ENCODE measurements around the gene HDAC9.

The HDAC9 gene

DNA sequence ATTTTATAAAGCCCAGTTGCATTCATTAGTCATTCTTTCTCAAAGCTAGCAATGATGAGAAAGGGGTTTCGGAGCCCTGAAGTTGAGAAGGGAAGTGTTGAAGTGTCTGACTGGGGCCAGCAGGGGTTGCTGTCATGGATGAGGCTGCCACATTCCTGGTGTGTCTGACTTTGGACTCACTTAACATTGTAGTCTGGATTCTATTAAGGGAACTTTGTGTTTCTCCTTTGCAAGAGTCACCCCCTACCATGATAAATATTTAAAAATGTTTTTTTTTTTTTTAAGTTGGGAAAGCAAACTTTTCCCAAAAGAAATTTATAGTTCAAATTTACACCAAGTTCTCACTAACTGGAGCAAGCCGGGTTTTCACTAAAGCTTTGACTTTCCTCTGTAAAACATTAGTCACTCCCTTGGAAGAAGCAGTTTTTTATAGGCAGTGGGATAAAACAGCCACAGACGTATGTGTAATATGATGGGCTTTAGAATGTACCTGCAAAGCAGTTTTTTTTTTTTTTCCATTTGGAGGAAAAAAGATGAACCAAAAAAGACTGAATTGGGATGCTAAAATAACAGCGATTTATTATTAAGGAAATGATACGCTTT is 378.3 kb downstream of the HDAC9 start:
- no peak for DNase-seq (ENCODE audit: low read depth, low spot score)
- TF ChIP-seq POLR2AphosphoS5 (IDR thresholded peaks at IDR 0.05; ENCODE audit: borderline replicate concordance, low read depth, low read length), result no peak
- no peak for TF ChIP-seq FOXP2 (optimal IDR thresholded peaks at IDR 0.05; ENCODE audit: control extremely low read depth, extremely low read length, insufficient read depth)
- no peak for TF ChIP-seq EZH2 (IDR thresholded peaks at IDR 0.05)

DNA sequence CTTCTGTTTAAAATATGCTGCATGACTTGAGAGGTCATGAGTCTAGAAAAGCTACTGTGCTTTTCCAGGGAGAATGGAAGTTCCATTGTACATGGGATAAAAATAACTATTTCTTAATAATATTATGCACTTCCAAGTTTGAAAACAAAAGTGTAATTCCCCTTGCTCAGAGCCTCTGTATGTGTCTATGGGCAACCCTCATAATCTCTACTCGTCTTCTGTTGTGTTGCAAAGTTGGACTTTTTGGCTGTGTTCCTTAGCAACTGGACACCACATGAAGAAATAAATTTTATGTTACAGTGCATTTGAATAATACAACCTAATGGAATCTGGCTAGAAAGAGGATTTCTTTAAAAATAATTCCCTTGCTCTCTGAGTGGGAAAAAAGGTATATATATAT is 379.3 kb downstream of the HDAC9 start:
- no peak overlapping the region for H3K9ac ChIP-seq (ENCODE audit: insufficient read length)
- H3K36me3 ChIP-seq (ENCODE audit: insufficient read depth, low read length), result no peaks in the 10 kb centered on the region
- peaks cover 5% of the 10 kb centered on the region; the same call in 1 of the 2 replicates for H3K9me3 ChIP-seq (ENCODE audit: low read depth, low read length)
- TF ChIP-seq FOXP2 (optimal IDR thresholded peaks at IDR 0.05; ENCODE audit: control extremely low read depth, extremely low read length, insufficient read depth) (no peak), EZH2 (IDR thresholded peaks at IDR 0.05) (no peak), POLR2AphosphoS5 (IDR thresholded peaks at IDR 0.05; ENCODE audit: borderline replicate concordance, low read depth, low read length) (no peak)
- no peak overlapping the region for H3K4me3 ChIP-seq
- no peak for DNase-seq (ENCODE audit: low read depth, low spot score)
- no peak overlapping the region for H3K27ac ChIP-seq

More for the DNA sequence above, 378.3 kb downstream of the HDAC9 start:
- Histone ChIP-seq H3K27ac (peak overlapping the region; percentile 43; the same call in 1 of the 2 replicates), H3K36me3 (ENCODE audit: insufficient read depth, low read length) (no peaks in the 10 kb centered on the region), H3K4me3 (no peak overlapping the region), H3K9ac (ENCODE audit: insufficient read length) (no peak overlapping the region), H3K9me3 (ENCODE audit: low read depth, low read length) (peaks cover 4% of the 10 kb centered on the region; the same call in 1 of the 2 replicates)

DNA sequence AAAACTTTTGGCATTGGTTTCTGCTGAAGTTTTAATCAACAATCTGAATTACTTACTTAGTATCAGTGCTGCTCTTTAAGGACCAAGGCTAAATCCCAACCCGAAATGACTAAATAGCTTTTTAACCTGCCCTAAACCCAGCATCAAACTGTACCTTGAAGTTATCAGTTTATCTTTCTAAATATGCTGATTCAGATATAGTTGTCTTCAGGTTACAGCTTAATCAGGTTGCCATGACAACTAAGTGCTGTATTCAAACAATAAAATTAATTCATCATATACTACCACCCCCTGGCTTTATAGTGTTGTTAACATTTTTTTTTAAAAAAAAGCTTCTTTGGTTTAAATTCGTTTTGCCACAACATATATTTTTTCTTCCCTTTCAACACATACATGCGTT is 382.3 kb downstream of the HDAC9 start:
- Histone ChIP-seq H3K9me3 (ENCODE audit: low read depth, low read length) (peaks cover 5% of the 10 kb centered on the region; the same call in 1 of the 2 replicates), H3K36me3 (ENCODE audit: insufficient read depth, low read length) (no peaks in the 10 kb centered on the region), H3K27ac (no peak overlapping the region), H3K4me3 (no peak overlapping the region), H3K9ac (ENCODE audit: insufficient read length) (no peak overlapping the region)
- DNase-seq (ENCODE audit: low read depth, low spot score), result no peak
- no peak for TF ChIP-seq POLR2AphosphoS5 (IDR thresholded peaks at IDR 0.05; ENCODE audit: borderline replicate concordance, low read depth, low read length)
- TF ChIP-seq EZH2 (IDR thresholded peaks at IDR 0.05), result no peak
- TF ChIP-seq FOXP2 (optimal IDR thresholded peaks at IDR 0.05; ENCODE audit: control extremely low read depth, extremely low read length, insufficient read depth), result no peak

DNA sequence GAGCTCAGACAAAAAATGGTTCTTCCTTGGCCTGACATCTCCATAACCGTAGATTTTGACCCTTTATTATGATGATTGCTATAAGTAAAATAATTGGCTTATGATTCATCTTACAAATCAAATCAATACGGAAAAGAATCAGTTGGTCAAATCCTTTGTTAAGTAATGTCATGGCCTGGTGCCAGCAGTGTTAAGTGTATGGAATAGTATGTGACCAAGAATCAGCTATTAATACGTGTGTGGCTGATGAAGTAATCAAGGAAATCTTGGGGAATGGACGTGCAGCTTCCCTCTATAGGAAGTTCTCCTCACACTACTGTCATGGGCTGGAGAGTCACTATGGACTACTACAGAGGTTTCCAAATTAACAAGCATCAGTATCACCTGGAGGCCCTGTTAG is 391.3 kb downstream of the HDAC9 start:
- Histone ChIP-seq H3K36me3 (ENCODE audit: insufficient read depth, low read length) (no peaks in the 10 kb centered on the region), H3K9ac (ENCODE audit: insufficient read length) (no peak overlapping the region), H3K4me3 (no peak overlapping the region), H3K27ac (no peak overlapping the region), H3K9me3 (ENCODE audit: low read depth, low read length) (no peaks in the 10 kb centered on the region)
- DNase-seq (ENCODE audit: low read depth, low spot score), result no peak
- TF ChIP-seq POLR2AphosphoS5 (IDR thresholded peaks at IDR 0.05; ENCODE audit: borderline replicate concordance, low read depth, low read length) (no peak), FOXP2 (optimal IDR thresholded peaks at IDR 0.05; ENCODE audit: control extremely low read depth, extremely low read length, insufficient read depth) (no peak), EZH2 (IDR thresholded peaks at IDR 0.05) (no peak)

DNA sequence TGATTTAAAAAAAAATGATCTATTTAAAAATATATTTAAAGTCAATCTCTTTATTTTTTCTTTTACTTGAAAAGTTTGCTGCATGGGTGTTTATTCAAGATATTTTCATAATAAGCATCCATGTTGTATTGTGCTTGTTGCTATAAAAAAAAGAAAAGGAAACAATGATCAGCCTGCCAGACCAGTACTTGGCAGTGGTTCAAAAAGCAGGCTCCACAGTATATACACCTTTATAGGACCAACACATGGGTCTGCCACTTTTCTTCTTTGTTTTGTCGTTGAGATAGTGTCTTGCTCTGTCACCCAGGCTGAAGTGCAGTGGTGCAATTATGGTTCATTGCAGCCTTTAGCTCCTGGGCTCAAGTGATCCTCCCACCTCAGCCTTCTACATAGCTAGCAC is 393.9 kb downstream of the HDAC9 start:
- no peaks in the 10 kb centered on the region for H3K9me3 ChIP-seq (ENCODE audit: low read depth, low read length)
- H3K36me3 ChIP-seq (ENCODE audit: insufficient read depth, low read length), result no peaks in the 10 kb centered on the region
- no peak overlapping the region for H3K4me3 ChIP-seq
- TF ChIP-seq POLR2AphosphoS5 (IDR thresholded peaks at IDR 0.05; ENCODE audit: borderline replicate concordance, low read depth, low read length) (no peak), FOXP2 (optimal IDR thresholded peaks at IDR 0.05; ENCODE audit: control extremely low read depth, extremely low read length, insufficient read depth) (no peak), EZH2 (IDR thresholded peaks at IDR 0.05) (no peak)
- DNase-seq (ENCODE audit: low read depth, low spot score), result no peak
- no peak overlapping the region for H3K27ac ChIP-seq
- no peak overlapping the region for H3K9ac ChIP-seq (ENCODE audit: insufficient read length)

DNA sequence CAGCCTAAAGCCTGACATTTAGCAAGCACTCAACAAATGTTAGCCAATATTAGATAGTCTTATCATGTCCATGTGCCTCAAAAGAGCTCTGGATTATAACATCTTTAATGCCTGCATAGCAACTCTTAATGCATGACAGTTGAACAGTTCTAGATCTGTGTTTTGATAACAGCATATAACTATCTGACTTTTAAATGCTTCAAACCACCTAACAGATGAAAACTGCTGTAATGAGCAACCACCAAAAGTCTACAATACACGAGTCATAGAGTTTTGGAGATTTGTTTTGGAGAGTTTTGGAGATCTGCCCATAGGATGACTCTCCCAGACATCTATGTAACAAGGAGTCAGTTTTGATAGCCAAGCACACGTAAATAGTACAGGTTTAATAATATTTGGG is 394.6 kb downstream of the HDAC9 start:
- no peaks in the 10 kb centered on the region for H3K9me3 ChIP-seq (ENCODE audit: low read depth, low read length)
- H3K27ac ChIP-seq, result no peak overlapping the region
- no peaks in the 10 kb centered on the region for H3K36me3 ChIP-seq (ENCODE audit: insufficient read depth, low read length)
- no peak overlapping the region for H3K4me3 ChIP-seq
- no peak overlapping the region for H3K9ac ChIP-seq (ENCODE audit: insufficient read length)
- no peak for DNase-seq (ENCODE audit: low read depth, low spot score)
- TF ChIP-seq FOXP2 (optimal IDR thresholded peaks at IDR 0.05; ENCODE audit: control extremely low read depth, extremely low read length, insufficient read depth) (no peak), POLR2AphosphoS5 (IDR thresholded peaks at IDR 0.05; ENCODE audit: borderline replicate concordance, low read depth, low read length) (no peak), EZH2 (IDR thresholded peaks at IDR 0.05) (no peak)

DNA sequence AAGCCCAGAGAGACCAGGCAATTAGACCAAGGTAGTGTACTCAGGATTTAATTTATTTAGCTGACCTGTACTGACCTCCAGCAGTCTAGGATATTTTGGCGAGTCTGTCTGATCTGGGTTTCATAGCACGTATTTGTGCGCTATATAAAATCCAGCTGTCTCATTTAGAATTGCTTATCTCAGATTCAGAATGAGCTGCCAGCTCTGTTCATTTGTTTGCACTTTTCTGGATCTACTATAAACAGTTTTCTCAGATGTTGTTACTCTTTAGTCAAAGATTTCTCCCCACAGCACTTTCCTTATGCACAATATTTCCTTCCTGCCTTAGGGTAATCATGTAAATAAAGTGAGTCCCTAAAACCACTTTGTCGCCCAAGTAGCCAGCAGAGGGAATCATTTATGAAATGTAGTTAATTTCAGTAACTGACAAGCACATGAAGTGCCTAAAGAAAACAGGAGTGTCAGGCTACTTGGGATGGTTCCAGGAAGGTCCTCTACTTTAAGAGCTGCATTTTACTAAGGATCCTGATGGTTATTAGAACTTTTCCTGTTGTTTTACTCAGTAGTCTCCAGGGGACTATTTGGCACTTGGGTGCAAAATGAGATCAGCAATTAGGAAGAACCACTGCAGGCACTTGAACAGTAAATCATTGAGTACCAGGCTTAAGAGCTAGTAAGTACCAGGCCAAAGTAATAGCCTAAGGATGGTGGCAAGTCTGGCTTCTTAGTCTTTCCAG is 395.5 kb downstream of the HDAC9 start:
- Histone ChIP-seq H3K9ac (ENCODE audit: insufficient read length) (no peak overlapping the region), H3K36me3 (ENCODE audit: insufficient read depth, low read length) (no peaks in the 10 kb centered on the region), H3K9me3 (ENCODE audit: low read depth, low read length) (no peaks in the 10 kb centered on the region), H3K27ac (peak overlapping the region; percentile 39), H3K4me3 (peak overlapping the region; percentile 21; the same call in 1 of the 2 replicates)
- TF ChIP-seq POLR2AphosphoS5 (IDR thresholded peaks at IDR 0.05; ENCODE audit: borderline replicate concordance, low read depth, low read length), result peak; percentile 73; the same call in 1 of the 2 replicates
- no peak for TF ChIP-seq FOXP2 (optimal IDR thresholded peaks at IDR 0.05; ENCODE audit: control extremely low read depth, extremely low read length, insufficient read depth)
- peak; percentile 76 for DNase-seq (ENCODE audit: low read depth, low spot score)

DNA sequence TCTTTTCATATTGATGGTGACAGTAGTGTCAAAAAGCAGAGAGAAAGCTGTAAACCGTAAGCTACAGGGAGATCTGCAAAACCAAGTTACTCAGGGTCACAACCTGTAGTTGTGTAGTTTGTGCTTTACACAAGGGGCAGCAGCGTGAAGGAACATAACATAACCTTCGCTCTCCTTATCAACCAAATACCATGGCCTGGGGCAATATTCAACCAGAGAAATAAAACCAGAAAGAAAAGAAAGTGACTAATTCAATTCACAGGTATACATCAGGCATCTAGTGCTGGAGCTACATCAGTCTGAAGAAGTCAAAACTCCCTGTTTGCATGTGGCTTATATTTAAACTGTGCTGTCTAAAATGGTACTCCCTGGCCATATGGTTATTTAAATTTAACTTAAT is 397.6 kb downstream of the HDAC9 start:
- TF ChIP-seq EZH2 (IDR thresholded peaks at IDR 0.05), result no peak
- no peak for TF ChIP-seq FOXP2 (optimal IDR thresholded peaks at IDR 0.05; ENCODE audit: control extremely low read depth, extremely low read length, insufficient read depth)
- TF ChIP-seq POLR2AphosphoS5 (IDR thresholded peaks at IDR 0.05; ENCODE audit: borderline replicate concordance, low read depth, low read length), result no peak
- no peaks in the 10 kb centered on the region for H3K36me3 ChIP-seq (ENCODE audit: insufficient read depth, low read length)
- H3K9me3 ChIP-seq (ENCODE audit: low read depth, low read length), result no peaks in the 10 kb centered on the region
- H3K4me3 ChIP-seq, result no peak overlapping the region
- DNase-seq (ENCODE audit: low read depth, low spot score), result no peak
- no peak overlapping the region for H3K9ac ChIP-seq (ENCODE audit: insufficient read length)
- H3K27ac ChIP-seq, result no peak overlapping the region

All from SK-N-MC (cell line).